CD4-positive, alpha-beta memory T cell (primary cell): ENCODE results near the gene ADAM12. TPM values are rescaled to one million over a fixed set of nuclear protein-coding genes. Genes with fewer than 3 reads are reported as not detected.

ENCODE experiments used
- CTCF ChIA-PET: fragments of 350-600 bp; sonication (Branson Sonifier 250); formaldehyde crosslinking; loops from one replicate; lab custom pipeline; 2021; ENCODE audit warnings: inconsistent platforms; ENCODE audit not compliant: partially characterized antibody; lab: Charles Lee
- POLR2A ChIA-PET: fragments of 350-600 bp; sonication (Branson Sonifier 250); formaldehyde crosslinking; loops from one replicate; lab custom pipeline; 2021; ENCODE audit not compliant: partially characterized antibody; lab: Charles Lee
- DNase-seq, 5 donors: peaks; one replicate each; pipeline versions ENCODE4 v3.0.0 to v3.0.0-alpha.2; 2020 to 2022; ENCODE audit warnings: mixed read lengths in 1 of 5
- H3K27ac ChIP-seq: one replicate; pipeline ENCODE4 v1.7.0; 2013; ENCODE audit warnings: low read depth, low read length
- H3K27me3 ChIP-seq: 2 replicates; pipeline ENCODE4 v1.7.0; 2013; ENCODE audit warnings: mild to moderate bottlenecking, low read length, moderate library complexity; ENCODE audit not compliant: insufficient read depth
- H3K36me3 ChIP-seq: 2 replicates; pipeline ENCODE4 v1.7.0; 2013; ENCODE audit warnings: mild to moderate bottlenecking, low read length, moderate library complexity; ENCODE audit not compliant: insufficient read depth
- H3K4me1 ChIP-seq: 2 replicates; pipeline ENCODE4 v1.7.0; 2013; ENCODE audit warnings: mild to moderate bottlenecking, low read length, moderate library complexity; ENCODE audit not compliant: insufficient read depth
- H3K4me3 ChIP-seq, 2 donors: one replicate each; pipeline ENCODE4 v1.7.0; 2013; ENCODE audit warnings: low read length in 2 of 2, mild to moderate bottlenecking in 1 of 2
- H3K9me3 ChIP-seq, 2 donors: one replicate each; pipeline ENCODE4 v1.7.0; 2013; ENCODE audit warnings: low read length in 2 of 2, control low read depth in 1 of 2; ENCODE audit not compliant: control insufficient read depth in 1 of 2
- H3K27ac Mint-ChIP-seq, 7 donors: one replicate each; pipeline ENCODE4 v1.8.0; 2020 to 2021; ENCODE audit warnings: mixed read lengths in 7 of 7, mild to moderate bottlenecking in 6 of 7, inconsistent platforms in 3 of 7, moderate library complexity in 3 of 7
- H3K27me3 Mint-ChIP-seq, 2 donors: one replicate each; pipeline ENCODE4 v1.8.0; 2020 to 2021; ENCODE audit warnings: mixed read lengths in 2 of 2
- H3K36me3 Mint-ChIP-seq, 2 donors: one replicate each; pipeline ENCODE4 v1.8.0; 2020 to 2021; ENCODE audit warnings: mixed read lengths in 2 of 2, inconsistent platforms in 1 of 2, mild to moderate bottlenecking in 1 of 2
- H3K4me1 Mint-ChIP-seq, 4 donors: one replicate each; pipeline ENCODE4 v1.8.0; 2020 to 2021; ENCODE audit warnings: mixed read lengths in 4 of 4, mild to moderate bottlenecking in 1 of 4
- H3K4me3 Mint-ChIP-seq, 8 donors: one replicate each; pipeline ENCODE4 v1.8.0; 2020 to 2021; ENCODE audit warnings: mixed read lengths in 8 of 8, mild to moderate bottlenecking in 7 of 8, moderate library complexity in 6 of 8, inconsistent platforms in 3 of 8
- H3K9me3 Mint-ChIP-seq, 8 donors: one replicate each; pipeline ENCODE4 v1.8.0; 2020 to 2021; ENCODE audit warnings: mixed read lengths in 8 of 8, mild to moderate bottlenecking in 5 of 8, inconsistent platforms in 3 of 8, moderate library complexity in 1 of 8
- intact Hi-C: fragments of 100-400 bp; cut with micrococcal nuclease; formaldehyde crosslinking; loops from one replicate; pipeline ENCODE4 v1.15.1; 2023
- polyA plus RNA-seq, 2 donors: library from polyadenylated mRNA; unstranded; fragments of 300-500 nt; fragmentation: Illumina TruSeq; gene quantifications; one replicate each; pipeline ENCODE4 v1.2.3, GENCODE V29; 2021
- total RNA-seq, 2 experiments: library from RNA; stranded (reverse); gene quantifications; one replicate each; pipeline ENCODE4 v1.2.3, GENCODE V29; 2021

The ADAM12 gene
- total and polyA plus RNA-seq, 4 experiments from 2014 or later = 0.17 to 2.3 (median 1.1) TPM

GRCh38 chr10:126207851-126208250, 180.4 kb downstream of the ADAM12 start:
- no peaks in the 10 kb centered on the region for H3K4me1 ChIP-seq
- Mint-ChIP-seq H3K4me3 (no peak overlapping the region), H3K9me3 (peaks cover 0 to 2% (median 0%) of the 10 kb centered on the region in 8 donors), H3K36me3 (no peaks in the 10 kb centered on the region), H3K27ac (no peak overlapping the region), H3K4me1 (no peaks in the 10 kb centered on the region), H3K27me3 (peaks cover 0 to 4% of the 10 kb centered on the region in 2 donors)
- no peak overlapping the region for H3K27ac ChIP-seq
- H3K27me3 ChIP-seq = no peaks in the 10 kb centered on the region
- POLR2A ChIA-PET = no interaction called here
- DNase-seq = no peak
- intact Hi-C loops = no loop called here
- H3K9me3 ChIP-seq = no peaks in the 10 kb centered on the region
- H3K36me3 ChIP-seq = no peaks in the 10 kb centered on the region
- no peak overlapping the region for H3K4me3 ChIP-seq
- CTCF ChIA-PET = interaction anchor here (1.4 kb wide), 1 partner anchor 10 kb away, joined by 3 read pairs; no protein-coding TSS in a partner anchor

DNA sequence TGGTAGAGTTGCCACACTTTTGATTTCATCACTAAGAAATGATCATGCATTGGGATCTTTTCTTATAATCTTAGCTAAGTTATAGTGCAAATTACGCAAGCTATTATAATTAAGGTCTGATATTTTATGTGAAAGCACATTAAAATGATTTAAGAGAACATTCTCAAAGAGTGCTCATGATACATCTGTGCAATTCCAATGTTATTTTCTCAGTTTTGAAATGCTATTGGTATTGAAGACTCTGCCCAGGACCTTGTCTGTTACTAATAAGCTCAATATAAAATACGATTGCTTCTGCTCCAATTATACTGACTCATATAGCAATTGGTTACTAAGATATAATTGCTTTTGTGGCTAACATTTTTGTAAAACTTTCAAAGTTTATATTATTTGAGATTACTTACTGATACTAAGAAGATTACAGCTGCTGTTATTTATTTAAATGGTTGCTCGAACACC, 180.9 kb downstream of the ADAM12 start:
- intact Hi-C loops = no loop called here
- POLR2A ChIA-PET = no interaction called here
- H3K27ac ChIP-seq = no peak overlapping the region
- CTCF ChIA-PET = interaction anchor here (1.4 kb wide), 1 partner anchor 11 kb away, joined by 3 read pairs; no protein-coding TSS in a partner anchor
- no peak overlapping the region for H3K4me3 ChIP-seq
- no peaks in the 10 kb centered on the region for H3K36me3 Mint-ChIP-seq
- peaks cover 0 to 4% of the 10 kb centered on the region in 2 donors for H3K27me3 Mint-ChIP-seq
- no peak for DNase-seq
- H3K9me3 Mint-ChIP-seq = peaks cover 0 to 2% (median 0%) of the 10 kb centered on the region in 8 donors
- H3K4me1 Mint-ChIP-seq = no peaks in the 10 kb centered on the region
- H3K9me3 ChIP-seq = no peaks in the 10 kb centered on the region
- H3K27ac Mint-ChIP-seq = no peak overlapping the region
- no peak overlapping the region for H3K4me3 Mint-ChIP-seq
- no peaks in the 10 kb centered on the region for H3K4me1 ChIP-seq
- H3K27me3 ChIP-seq = no peaks in the 10 kb centered on the region
- no peaks in the 10 kb centered on the region for H3K36me3 ChIP-seq

DNA sequence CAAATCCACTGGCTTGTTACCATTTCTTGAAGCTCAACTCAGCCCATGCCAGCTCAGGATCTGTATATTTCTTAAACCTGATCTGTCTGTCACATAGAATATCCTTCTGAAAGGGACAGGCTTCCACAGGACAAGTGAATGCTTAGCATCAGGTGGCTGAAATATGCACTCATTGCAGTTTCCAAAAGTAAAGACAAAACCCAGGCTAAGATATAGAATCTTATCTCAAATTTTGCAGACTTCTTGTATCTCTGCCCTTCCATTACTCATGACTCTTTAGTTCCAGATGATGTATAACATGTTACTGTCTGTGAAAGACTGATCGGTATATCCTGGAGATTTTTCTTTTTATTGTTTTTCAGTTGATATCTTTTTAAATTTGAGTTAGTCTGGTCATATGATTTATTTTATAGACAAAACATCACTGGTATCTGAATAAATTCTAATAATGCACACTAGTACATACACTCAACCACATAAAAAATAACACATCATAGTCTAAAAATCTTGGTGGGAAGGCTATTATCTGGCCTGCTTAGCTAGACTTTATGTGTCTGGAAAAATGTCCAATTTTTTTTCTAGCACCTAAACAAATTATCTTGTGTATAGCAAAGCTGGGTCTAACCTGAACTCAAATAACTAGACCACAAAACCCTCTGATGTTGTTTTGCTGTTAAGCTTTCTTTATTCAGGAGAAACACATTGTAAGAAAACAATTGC, 182.6 kb downstream of the ADAM12 start:
- H3K9me3 ChIP-seq = no peaks in the 10 kb centered on the region
- no peaks in the 10 kb centered on the region for H3K36me3 Mint-ChIP-seq
- H3K9me3 Mint-ChIP-seq = peaks cover 0 to 4% (median 0%) of the 10 kb centered on the region in 8 donors
- POLR2A ChIA-PET = no interaction called here
- H3K36me3 ChIP-seq = no peaks in the 10 kb centered on the region
- no peak overlapping the region for H3K4me3 ChIP-seq
- H3K27me3 Mint-ChIP-seq = peaks cover 0 to 3% of the 10 kb centered on the region in 2 donors
- no peak overlapping the region for H3K27ac Mint-ChIP-seq
- intact Hi-C loops = no loop called here
- DNase-seq = no peak
- CTCF ChIA-PET = no interaction called here
- H3K4me3 Mint-ChIP-seq = no peak overlapping the region
- H3K4me1 Mint-ChIP-seq = no peaks in the 10 kb centered on the region
- no peaks in the 10 kb centered on the region for H3K4me1 ChIP-seq
- no peak overlapping the region for H3K27ac ChIP-seq
- no peaks in the 10 kb centered on the region for H3K27me3 ChIP-seq

GRCh38 chr10:126204320-126204719, 184.0 kb downstream of the ADAM12 start:
- Histone ChIP-seq H3K36me3 (no peaks in the 10 kb centered on the region), H3K4me1 (no peaks in the 10 kb centered on the region), H3K9me3 (no peaks in the 10 kb centered on the region), H3K27ac (no peak overlapping the region), H3K27me3 (no peaks in the 10 kb centered on the region), H3K4me3 (no peak overlapping the region)
- Mint-ChIP-seq H3K4me3 (no peak overlapping the region), H3K27me3 (peaks cover 0 to 2% of the 10 kb centered on the region in 2 donors), H3K9me3 (peaks cover 0 to 4% (median 0%) of the 10 kb centered on the region in 8 donors), H3K27ac (no peak overlapping the region), H3K4me1 (no peaks in the 10 kb centered on the region), H3K36me3 (no peaks in the 10 kb centered on the region)
- ChIA-PET POLR2A (no interaction called here), CTCF (no interaction called here)
- intact Hi-C loops = no loop called here
- no peak for DNase-seq

DNA sequence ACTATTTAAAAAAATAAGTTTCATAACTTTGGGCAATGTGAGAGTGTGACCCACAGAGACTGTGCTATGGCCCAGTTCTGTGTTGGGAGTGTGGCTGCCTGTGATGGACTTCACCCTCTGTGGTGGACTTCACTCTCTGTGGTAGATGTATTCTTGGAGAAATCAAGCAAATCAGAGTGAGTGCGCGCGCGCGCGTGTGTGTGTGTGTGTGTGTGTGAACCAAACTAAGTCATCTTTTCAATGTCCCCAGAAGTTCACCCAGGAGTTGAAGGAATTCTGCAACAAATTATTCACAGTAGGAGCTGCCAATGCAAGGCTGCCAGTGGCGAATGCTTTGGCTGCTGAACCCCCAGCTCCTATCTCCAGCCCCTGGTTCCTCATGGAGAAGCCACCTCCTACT, 184.5 kb downstream of the ADAM12 start:
- no peak overlapping the region for H3K4me3 Mint-ChIP-seq
- DNase-seq = no peak
- Histone ChIP-seq H3K4me3 (no peak overlapping the region), H3K27me3 (no peaks in the 10 kb centered on the region), H3K9me3 (no peaks in the 10 kb centered on the region), H3K36me3 (no peaks in the 10 kb centered on the region), H3K4me1 (no peaks in the 10 kb centered on the region), H3K27ac (no peak overlapping the region)
- POLR2A ChIA-PET = no interaction called here
- intact Hi-C loops = no loop called here
- H3K27me3 Mint-ChIP-seq = peaks cover 0 to 2% of the 10 kb centered on the region in 2 donors
- no peaks in the 10 kb centered on the region for H3K4me1 Mint-ChIP-seq
- H3K36me3 Mint-ChIP-seq = no peaks in the 10 kb centered on the region
- CTCF ChIA-PET = no interaction called here
- no peak overlapping the region for H3K27ac Mint-ChIP-seq
- peaks cover 0 to 4% (median 0%) of the 10 kb centered on the region in 8 donors for H3K9me3 Mint-ChIP-seq

- CTCF ChIA-PET = no interaction called here
These were observed 186.7 kb downstream of the ADAM12 start for GRCh38 chr10:126201603-126202002.

DNA sequence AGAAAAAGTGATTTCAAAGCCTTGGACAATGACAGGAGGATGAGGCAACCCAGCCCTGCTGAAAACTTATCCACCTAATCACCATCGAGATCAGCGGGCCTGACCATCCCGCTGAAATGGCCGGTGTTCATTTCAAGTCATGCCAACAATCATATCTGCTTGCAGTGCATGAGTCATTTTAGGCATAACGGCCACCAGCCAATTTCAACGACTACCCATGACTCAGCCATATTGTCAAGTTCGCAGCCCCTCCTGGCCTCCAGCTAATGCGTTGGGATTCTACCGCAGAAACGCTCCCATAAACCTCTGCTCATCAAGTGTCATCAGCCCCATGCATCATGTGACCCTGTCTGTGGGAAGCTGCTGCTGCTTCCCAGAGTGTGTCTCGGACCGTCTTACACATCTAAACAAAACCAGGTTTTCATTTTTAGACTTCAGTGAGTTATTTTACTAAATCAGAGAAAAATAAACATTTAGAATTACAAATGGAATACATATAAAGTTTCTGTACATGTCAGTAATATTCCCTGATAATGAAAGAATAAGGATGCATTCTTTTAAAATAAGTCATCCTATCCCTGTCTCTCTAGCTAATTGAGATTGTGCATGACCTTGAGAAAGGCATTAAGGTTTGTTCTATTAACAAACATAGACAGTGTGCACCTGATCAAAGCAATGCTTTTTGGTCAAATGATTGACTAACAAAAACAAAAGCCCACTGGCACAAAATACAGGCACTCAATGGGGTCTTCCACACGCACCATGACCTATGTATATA, 188.9 kb downstream of the ADAM12 start:
- H3K36me3 ChIP-seq = no peaks in the 10 kb centered on the region
- Mint-ChIP-seq H3K9me3 (peaks cover 0 to 4% (median 0%) of the 10 kb centered on the region in 8 donors), H3K36me3 (no peaks in the 10 kb centered on the region), H3K4me1 (no peaks in the 10 kb centered on the region), H3K27ac (no peak overlapping the region), H3K27me3 (no peaks in the 10 kb centered on the region), H3K4me3 (no peak overlapping the region)
- H3K4me3 ChIP-seq = no peak overlapping the region
- intact Hi-C loops = no loop called here
- POLR2A ChIA-PET = no interaction called here
- DNase-seq = no peak
- no peaks in the 10 kb centered on the region for H3K9me3 ChIP-seq
- H3K4me1 ChIP-seq = no peaks in the 10 kb centered on the region
- CTCF ChIA-PET = no interaction called here
- H3K27ac ChIP-seq = no peak overlapping the region
- no peaks in the 10 kb centered on the region for H3K27me3 ChIP-seq

More at GRCh38 chr10:126201603-126202002, 186.7 kb downstream of the ADAM12 start:
- no peaks in the 10 kb centered on the region for H3K36me3 Mint-ChIP-seq
- no peaks in the 10 kb centered on the region for H3K4me1 Mint-ChIP-seq
- H3K4me1 ChIP-seq = no peaks in the 10 kb centered on the region
- intact Hi-C loops = no loop called here
- H3K27me3 Mint-ChIP-seq = no peaks in the 10 kb centered on the region
- H3K36me3 ChIP-seq = no peaks in the 10 kb centered on the region
- POLR2A ChIA-PET = no interaction called here
- no peaks in the 10 kb centered on the region for H3K9me3 ChIP-seq
- H3K27me3 ChIP-seq = no peaks in the 10 kb centered on the region
- H3K4me3 ChIP-seq = no peak overlapping the region
- DNase-seq = no peak
- peaks cover 0 to 4% (median 0%) of the 10 kb centered on the region in 8 donors for H3K9me3 Mint-ChIP-seq
- no peak overlapping the region for H3K4me3 Mint-ChIP-seq
- H3K27ac ChIP-seq = no peak overlapping the region
- no peak overlapping the region for H3K27ac Mint-ChIP-seq
